NCI-H1105 treated with DMSO at 0.1 percent for 48 hours (cell line): ENCODE results near the gene RRP36.

Experiments used
- DNase-seq: peaks from one replicate; lab custom pipeline; 2025; lab: John Stamatoyannopoulos, UW

RRP36 gene

DNA sequence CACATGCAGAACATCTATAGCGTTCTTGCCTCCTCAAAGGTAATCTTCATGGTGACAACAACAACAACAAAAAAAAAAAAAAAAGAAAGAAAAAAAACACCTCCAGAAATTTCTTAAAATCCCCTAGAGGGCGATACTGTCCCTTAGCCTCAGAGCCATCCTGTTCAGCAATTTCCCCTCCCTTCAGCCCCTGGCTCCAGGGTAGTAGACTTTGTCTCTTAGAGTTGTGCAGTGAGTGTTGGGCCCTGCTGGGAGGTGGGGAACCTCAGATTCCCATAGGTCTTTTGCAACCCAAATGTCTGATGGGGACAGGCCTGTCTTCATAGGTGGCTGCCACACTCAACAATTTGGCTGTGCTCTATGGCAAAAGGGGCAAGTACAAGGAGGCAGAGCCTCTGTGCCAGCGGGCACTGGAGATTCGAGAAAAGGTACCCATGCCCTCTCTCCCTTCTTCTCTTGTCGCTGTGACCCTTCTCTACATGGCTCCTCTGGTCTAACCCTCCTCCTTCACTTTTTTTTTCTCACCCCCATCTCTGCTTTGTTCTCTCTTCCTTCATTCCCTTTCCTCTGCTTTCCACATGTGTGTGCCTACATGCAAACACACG lies 48.7 kb downstream of the RRP36 start:
- peak; percentile 54 for DNase-seq

DNA sequence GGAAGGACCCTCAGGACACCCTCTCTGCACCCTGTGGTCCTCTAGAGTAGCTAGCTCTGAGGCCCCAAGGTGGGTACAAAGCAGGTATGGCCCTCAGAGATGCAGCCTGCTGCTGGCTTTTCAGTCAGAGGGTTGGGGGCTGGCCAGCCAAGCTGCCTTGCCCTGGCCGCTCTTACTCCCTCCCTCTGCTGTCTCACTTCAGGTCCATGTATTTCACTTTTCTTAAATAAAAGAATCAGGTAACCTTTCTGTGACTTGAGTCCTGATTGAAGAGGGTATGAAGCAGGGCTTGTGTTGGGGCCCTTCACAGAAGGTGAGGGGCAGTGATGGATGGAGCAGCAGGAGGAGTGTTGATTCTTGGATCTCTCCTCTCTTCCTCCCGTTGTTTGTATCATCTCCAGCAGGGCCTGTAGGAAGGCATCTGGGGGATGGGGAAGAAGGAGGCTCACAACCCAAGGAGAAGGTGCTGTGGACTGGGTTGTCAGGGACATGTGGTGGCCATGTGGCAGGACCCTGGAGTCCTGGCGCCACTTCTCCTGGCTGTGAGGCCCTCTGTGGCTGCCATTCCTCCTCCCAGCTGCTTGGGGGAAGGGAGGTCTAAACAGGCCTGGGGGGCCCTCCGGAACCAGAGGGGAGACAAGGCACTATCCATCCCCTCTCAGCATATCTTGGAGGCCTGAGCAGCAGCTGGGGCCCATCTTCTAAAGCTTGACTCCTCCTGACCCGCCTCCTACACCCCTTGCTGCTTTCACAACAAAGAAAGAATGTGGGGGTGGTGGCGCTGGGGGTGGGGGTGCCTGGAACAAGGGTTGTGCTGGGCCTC lies 53.6 kb downstream of the RRP36 start:
- no peak for DNase-seq

- peak; percentile 73 for DNase-seq
Measured at GRCh38 chr6:43075670-43076463, 54.4 kb downstream of the RRP36 start, which contains the start of gene PTK7. TSS of gene PTK7 (plus strand) at chr6:43076314. CDS start at chr6:43076489, 175 bp downstream.

- peak; percentile 38 for DNase-seq
Measured at GRCh38 chr6:43076464-43077332, 55.3 kb downstream of the RRP36 start.

GRCh38 chr6:43077333-43077809 lies 55.9 kb downstream of the RRP36 start:
- DNase-seq, result no peak

DNA sequence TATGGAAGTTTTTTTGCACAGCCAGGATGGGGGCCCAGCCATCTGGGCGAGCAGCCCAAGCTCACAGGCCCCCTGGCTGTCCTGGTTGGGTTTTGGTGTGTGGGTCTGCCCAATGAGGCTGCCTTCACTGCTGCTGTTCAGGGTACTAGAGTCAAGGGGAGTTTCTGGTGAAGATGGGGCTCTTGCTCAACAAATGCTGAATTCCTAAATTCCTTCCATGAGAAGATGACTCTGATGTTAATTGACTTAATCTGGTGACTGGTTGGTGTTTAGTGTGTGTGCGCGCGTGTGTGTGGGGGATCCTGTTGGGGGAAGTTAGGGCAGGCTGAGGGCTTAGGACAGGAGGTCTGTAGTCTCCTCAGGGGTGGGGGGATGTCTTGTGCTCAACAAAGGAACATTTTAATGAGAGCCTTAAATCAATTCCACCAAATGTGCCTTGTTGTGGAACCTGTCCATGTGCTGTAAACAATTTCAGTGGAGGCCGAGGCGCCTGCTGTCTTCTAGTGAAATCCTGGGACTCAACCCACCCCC lies 56.6 kb downstream of the RRP36 start:
- no peak for DNase-seq

- no peak for DNase-seq
Measured at GRCh38 chr6:43078691-43079090, 57.3 kb downstream of the RRP36 start.
